DMS53 (cell line): Measurements from ENCODE around the gene MICU1.
"Not testable (repeated sequence)": the region's sequence is repeated elsewhere in the genome, so short reads cannot be mapped to it uniquely, and the experiment has no call there.

Experiments
- DNase-seq: peaks from one replicate; lab custom pipeline; 2025; lab: John Stamatoyannopoulos, UW

Gene MICU1

DNA sequence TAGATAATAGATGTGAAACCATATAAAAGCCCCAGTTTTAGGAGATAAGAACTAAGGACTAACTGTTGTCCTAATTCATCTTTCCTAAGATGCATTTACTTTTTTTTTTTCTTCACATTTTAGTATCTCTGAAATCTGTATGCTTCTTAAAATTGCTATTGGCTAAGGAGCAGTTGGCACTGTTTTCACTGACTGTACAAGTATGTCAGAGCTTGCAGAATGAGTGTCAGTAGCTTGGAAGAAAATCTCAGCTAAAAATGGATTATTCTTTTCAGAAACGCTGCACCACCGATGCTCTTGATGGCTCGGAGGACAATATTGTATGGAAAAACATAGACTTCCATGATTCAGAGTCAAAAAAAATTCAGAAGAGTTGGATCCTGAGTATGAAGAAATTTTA is 180.0 kb downstream of the MICU1 start:
- DNase-seq: no peak

DNA sequence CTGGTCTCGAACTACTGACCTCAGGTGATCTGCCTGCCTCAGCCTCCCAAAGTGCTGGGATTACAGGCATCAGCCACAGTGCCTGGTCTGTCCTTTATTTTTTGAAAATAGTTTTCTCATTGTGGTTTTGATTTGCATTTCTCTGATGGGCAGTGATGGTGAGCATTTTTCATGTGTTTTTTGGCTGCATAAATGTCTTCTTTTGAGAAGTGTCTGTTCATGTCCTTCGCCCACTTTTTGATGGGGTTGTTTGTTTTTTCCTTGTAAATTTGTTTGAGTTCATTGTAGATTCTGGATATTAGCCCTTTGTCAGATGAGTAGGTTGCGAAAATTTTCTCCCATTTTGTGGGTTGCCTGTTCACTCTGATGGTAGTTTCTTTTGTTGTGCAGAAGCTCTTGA is 182.9 kb downstream of the MICU1 start:
- DNase-seq: not testable (repeated sequence)

DNA sequence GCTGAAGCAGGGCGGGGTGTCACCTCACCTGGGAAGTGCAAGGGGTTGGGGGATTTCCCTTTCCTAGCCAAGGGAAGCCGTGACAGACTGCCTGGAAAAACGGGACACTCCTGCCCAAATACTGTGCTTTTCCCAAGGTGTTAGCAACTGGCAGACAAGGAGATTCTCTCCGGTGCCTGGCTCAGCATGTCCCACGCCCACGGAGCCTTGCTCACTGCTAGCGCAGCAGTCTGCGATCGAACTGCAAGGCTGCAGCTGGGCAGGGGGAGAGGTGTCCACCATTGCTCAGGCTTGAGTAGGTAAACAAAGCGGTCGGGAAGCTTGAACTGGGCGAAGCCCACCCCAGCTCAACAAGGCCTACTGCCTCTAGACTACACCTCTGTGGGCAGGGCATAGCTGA is 190.3 kb downstream of the MICU1 start:
- DNase-seq: no peak

DNA sequence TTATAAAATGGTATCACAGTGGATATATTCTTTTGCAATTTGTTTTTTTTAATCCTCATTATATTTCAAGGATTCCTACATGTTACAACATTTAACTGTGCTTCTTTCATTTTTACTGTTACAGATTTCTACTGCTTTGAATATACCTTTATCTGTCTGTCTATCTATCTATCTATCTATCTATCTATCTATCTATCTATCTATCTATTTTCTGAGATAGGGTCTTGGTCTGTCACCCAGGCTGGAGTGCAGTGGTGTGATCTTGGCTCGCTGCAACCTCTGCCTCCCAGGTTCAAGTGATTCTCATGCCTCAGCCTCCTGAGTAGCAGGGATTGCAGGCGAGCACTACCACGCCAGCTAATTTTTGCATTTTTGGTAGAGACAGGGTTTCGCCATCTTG is 194.9 kb downstream of the MICU1 start:
- not testable (repeated sequence) for DNase-seq

DNA sequence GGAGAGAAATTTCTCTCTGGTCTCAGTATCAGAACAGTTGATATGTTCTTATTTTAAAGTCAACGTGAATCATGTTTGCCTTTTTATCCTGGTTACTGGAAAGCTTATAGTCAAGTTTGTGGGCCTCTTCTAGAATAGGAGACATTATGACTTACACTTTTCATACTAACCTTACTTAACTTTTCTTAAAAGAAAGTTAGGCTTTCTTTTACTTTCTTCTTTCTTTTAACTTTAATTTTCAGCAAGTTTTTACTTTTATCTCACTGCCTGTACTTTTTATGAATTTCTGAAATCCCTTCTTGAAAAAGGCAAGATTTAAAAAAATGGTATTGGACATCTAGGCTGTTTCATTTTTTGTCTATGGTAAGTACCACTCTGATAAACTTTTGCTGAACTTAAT is 195.9 kb downstream of the MICU1 start:
- DNase-seq: no peak

DNA sequence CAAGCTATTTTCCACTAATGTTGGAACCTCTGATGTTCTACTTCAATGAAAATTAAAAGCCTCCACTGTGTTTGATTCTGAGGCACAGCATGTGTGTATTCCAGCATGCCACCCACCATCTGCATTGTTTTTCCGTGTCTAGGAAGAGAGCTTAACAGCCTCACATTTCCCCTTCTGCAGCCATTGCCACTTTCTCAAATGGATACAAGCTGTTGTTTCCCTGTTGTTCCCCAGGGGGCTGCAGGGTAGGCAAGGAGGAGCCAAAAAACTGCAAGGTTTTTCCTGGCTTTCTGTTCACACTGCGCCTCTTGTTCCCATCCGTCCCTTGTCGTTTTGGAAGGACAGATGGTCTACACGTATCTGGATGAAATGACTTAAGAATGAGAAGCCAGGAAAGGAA is 198.9 kb downstream of the MICU1 start:
- DNase-seq: no peak

DNA sequence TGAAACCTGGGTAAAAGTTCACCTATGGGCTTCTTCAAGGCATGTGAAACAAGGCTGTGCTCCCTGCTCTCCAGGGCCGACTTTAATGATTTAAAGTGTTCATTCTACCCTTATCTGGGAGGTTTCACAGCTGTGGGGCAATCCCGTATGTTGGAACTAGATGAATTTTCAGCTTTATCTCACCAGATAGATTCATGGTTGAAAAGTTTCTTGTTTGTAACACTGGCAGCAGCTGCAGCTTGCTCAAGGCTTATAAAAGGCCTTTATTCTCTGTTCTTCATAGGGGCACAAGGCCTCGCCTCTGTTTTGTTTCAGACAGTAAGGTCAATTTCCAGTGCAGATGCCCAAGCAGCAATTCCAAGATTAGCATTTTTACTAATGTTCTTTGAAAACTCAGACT is 200.7 kb downstream of the MICU1 start:
- DNase-seq: no peak

DNA sequence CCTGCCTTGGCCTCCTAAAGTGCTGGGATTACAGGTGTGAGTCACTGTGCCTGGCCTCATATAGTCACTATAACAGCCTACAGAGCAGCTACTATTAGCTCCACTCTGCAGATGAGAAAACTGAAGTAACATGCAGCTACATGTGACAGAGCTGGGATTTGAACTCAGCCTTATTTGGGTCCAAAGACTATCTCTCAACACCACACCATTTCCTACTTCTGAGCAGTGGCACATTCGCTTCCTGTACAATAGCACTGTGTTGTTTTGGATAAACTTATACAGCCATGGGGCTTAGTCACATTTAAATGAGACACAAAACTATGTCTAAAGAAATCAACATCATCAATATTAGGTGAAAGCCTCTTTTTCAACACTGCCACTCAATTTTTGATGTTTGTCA is 201.3 kb downstream of the MICU1 start:
- no peak for DNase-seq

DNA sequence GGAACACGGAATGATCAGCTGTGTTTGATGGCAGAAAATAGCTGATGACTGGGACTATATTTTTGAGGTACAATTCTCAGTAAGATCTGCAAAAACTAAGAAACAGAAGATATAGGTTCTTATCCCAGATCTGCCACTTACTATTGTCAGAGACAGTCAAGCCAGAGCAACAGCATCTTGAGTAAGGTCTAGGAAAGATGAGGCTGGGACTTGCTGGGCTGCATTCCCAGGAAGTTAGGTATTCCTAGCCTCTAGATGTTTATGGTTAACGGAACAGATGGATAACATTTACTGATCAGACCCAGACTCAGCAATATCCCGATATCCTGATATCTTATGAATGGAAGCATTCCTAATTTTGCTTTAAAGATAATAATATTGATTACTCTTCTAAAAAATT is 202.5 kb downstream of the MICU1 start:
- no peak for DNase-seq

DNA sequence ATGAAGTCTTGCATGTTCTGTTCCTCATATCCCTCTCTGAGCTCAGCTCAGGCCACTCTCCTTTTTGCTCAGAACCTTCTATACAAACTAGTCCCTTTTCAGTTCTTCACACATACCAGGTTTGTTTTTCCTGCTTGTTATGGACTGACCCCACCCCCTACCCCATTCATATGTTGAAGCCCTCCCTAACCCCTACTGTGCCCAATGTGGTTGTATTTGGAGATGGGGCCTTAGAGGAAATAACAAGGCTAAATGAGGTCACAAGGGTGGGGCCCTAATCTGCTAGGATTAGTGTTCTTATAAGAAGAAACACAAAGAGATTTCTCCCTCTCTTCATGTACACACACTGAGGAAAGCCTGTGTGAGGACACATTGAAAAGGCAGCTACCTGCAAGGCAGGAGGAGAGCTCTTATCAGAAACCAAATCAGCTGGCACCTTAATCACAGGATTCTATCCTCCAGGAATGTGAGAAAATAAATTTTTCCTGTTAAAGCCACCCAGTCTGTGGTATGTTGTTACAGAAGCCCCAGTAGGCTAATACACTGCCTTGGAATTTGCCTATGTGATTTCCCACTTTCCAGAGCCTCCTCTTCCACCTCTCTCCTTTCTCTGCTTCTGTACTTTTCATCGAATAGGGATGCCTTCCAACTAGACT is 203.9 kb downstream of the MICU1 start:
- DNase-seq: no peak

DNA sequence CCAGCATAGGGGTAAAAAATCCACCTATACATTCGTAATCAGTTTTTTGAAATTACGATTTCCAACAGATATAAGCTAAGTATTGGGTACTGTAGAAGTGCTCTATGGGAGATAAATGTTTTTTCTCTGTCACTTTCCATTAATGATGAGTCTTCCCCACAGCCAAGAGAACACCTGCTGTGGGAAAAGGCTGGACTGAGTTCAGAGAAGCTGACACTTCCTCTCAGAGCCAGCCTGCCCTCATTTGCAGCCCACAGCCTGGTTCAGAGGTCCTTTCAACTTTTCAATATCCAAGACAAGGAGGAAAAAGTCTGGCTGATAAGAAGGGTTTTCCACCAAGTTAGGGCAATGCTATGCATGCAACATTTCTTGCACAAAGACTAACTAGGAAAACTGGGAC is 206.6 kb downstream of the MICU1 start:
- no peak for DNase-seq

DNA sequence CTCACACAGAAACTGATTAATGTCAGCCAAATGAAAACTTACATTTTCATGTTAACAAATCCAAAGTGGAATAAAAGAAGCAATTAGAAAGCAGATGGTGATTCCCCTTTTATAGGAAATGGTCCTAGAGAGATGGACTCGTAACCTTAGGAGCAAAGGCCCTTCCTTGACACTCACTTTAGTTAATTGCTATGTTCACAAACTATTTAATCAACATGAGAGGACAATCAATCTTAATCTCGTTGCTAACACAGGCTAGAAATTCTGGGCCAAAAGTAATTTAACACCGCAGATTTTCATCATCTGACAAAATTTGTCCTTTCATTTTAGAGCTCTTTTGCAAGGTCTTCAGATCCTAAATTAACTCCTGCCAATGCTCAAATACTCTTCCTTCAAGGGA is 207.2 kb downstream of the MICU1 start:
- DNase-seq: no peak

DNA sequence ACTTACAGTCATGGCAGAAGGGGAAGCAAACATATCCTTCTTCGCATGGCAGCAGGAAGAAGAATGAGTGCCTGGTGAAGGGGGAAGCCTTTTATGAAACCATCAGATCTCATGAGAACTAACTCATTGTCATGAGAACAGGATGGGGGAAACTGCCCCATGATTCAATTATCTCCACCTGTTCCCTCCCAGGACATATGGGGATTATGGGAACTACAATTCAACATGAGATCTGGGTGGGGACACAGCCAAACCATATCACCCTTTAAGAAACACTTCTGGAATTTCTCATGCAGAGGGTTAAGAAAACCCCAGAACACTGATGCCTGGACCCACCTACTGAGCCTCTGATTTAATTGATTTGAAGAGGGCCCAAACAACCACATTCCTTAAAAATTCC is 207.9 kb downstream of the MICU1 start:
- DNase-seq: no peak

DNA sequence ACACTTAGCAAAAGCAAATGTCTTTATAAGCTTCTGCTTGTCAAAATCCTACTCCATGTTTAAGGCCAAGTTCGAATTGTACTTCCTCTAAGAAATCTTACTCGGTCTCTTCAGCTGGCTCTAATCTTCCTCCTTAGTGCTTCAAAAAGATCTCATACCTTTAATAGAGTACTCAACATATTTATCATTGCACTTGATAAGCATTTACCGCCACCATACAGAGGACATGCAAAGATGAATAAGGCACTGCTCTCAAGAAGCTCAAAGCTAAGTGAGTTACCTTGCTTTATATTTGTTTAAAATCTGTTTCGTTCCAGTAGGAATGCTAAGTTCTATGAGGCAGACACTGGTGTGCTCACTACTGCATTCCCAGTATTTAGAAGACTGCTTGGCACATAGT is 209.2 kb downstream of the MICU1 start:
- no peak for DNase-seq

DNA sequence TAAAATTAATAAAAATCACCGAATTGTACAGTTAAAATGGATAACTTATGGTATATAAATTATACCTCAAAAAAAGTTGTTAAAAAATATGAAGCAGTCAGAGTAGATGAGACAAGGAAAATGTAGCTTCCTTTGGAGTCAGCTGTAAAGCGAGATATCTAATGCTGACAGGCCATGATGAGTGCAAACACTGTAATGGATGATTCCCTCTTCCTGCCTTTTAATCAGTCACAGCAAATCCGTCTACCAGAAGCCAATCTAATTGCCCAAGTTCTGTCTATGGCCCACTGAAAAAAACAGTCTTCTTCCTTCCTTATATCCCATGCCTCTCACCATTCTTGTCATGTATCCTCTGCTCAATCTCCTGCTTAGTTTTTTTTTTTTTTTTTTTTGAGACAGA is 211.2 kb downstream of the MICU1 start:
- no peak for DNase-seq

DNA sequence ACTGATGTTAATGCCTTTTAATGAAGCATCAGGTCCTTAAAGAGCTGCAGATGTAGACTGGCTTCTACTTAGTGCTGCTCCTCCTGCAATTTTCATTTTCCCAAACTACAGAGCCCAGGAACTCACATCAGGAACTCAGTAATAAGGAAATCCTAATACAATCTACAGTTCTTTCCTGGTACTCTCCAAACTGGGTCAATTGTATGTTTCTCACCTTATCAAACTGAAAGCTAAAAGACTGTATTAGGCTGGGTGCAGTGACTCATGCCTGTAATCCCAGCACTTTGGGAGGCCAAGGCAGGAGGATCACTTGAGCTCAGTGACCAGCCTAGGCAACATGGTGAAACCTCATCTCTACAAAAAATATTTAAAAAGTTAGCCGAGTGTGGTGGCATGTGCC is 216.7 kb downstream of the MICU1 start:
- no peak for DNase-seq

DNA sequence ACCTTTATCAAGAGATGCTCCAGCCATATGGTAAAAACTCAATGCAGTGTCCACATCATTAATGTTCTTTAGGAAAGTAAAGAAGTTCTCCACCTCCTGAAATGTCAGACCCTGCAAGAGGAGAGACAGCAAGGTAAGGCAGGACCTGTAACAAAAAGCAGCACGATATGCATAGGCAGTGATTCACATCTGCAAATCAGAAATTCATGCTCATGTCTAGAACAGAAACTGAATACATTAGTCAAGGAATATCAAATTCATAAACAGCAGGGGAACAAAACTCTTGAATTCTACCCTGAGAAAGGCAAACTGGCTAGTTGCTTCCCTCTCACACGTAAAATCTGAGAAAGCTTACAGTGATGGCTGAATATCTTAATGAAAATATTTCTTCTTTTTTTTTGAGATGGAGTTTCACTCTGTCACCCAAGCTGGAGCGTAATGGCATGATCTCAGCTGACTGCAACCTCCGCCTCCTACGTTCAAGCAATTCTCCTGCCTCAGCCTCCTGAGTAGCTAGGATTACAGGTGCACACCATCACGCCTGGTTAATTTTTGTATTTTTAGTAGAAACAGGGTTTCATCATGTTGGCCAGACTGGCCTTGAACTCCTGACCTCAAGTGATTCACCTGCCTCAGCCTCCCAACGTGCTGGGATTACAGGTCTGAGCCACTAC is 217.8 kb downstream of the MICU1 start:
- DNase-seq: no peak

DNA sequence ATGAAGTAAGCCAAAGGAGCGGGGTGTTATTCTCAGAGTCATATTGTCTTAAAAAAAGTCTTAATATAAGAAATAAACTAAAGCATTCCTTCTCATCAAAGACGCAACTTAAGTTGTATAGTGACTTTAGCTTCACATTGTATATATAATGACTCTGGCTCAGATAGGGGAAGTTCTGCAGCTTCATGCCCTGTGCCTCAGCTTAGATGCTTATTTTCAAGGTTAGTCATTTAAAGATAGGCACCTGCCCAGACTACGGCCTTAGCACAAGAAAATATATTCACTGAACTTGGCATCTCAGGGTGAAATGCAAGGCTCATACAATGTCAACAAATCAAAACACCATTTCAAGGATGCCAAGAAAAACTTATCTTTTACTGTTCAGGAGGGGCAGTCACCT is 218.4 kb downstream of the MICU1 start:
- no peak for DNase-seq

DNA sequence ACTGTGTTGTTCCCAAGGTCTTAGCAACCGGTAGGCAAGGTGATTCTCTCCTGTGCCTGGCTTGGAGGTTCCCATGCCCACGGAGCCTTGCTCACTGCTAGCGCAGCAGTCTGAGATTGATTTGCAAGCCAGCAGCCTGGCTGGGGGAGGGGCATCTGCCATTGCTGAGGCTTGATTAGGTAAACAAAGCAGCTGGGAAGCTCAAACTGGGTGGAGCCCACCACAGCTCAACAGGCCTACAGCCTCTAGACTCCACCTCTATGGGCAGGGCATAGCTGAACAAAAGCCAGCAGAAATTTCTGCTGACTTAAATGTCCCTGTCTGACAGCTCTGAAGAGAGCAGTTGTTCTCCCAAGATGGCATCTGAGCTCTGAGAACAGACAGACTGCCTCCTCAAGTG is 230.3 kb downstream of the MICU1 start:
- not testable (repeated sequence) for DNase-seq

DNA sequence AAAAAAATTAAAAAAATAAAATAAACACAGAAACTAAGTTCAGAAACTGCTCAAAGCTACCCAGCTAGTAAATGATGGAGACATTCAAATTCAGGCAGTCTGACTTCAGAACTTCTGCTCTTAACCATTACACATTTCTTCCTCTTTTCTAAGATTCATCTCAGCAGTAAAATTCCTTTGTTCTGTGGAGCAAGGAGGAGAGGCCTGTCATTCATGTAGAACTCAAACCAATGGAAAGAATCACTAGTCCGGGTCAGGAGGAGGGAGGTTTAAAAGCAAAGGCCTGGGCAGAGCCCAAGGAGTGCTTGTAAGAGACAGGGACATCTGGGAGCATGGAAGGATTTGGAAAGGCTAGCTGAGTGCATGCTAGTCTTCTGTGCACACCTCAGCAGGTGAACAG is 233.3 kb downstream of the MICU1 start:
- DNase-seq: no peak

DNA sequence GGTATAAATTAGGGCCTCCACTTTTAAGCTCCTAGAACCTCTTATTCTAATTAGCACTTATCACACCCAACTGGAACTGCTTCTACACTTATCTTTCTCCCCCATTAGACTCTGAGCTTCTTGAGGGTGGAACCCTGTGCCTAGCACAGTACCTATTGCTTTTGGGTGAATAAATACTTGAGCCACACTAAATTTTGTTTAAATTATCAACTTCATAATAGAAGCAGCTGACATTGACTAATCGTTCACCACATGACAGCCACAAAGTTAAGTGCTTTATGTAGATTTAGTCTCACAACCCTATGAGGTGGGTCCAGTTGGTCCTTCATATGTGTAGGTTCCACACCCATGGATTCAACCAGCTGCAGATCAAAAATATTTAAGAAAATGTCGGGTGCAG is 235.1 kb downstream of the MICU1 start:
- no peak for DNase-seq

DNA sequence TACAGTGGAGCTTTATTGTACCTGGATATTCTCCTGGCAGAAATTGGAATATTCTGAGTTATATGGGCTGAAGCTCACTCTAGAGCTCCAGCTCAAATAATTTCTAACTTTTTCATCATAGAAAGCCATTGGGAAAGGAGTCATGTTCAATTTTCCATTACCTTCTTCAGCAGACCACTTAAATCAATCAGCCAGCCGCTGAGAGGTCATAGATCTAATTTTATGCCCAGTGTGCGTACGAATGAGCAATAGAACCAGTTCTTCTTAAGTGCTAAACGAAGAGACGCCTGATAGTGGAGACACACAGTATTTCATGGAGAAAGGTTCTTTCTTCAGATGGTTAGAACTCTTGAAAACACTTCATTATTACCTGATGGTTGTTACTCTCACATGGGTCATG is 236.2 kb downstream of the MICU1 start:
- DNase-seq: no peak

DNA sequence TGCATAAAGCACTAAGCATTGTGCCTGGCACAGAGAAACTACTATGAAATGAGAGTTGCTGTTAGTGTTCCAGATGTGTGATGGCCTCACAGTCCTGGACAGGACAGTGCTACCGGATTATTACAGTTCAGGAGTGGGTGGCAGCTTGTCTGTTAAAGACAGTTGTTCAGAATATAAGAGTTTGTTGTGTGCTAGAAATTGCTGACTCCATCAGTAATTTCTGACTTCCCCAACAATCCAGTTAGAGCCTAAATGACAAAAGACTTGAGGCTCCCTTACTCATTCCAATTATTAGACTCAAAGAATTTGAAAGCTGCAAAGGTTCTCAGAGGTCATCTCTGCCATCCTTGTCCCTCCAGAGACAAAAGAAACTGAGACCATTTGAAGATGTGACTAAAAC is 236.9 kb downstream of the MICU1 start:
- no peak for DNase-seq

DNA sequence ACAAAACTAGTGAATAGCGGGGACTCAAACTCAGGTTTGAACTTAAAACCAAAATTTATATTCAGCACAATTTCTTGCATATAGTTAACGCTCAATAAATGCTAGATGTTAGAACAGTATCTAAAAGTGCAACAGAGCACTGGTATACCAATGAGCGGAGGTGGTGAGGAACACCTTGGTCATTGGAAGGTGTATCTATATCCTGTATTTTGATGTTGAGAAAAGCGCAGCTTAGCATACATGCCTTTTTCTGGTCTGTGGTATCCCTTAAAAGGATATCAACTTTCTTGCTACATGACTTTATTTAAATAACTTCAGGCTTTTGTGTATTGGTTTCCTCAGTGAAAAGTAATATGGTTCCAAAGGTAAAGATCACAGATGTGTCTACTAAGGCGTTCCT is 237.8 kb downstream of the MICU1 start:
- no peak for DNase-seq
